ENCODE data around the gene GET3. TPM values are rescaled to one million over a fixed set of nuclear protein-coding genes. Genes with fewer than 3 reads are reported as not detected.
"Not testable (repeated sequence)": the region's sequence is repeated elsewhere in the genome, so short reads cannot be mapped to it uniquely, and the experiment has no call there.

The GET3 gene
- total RNA-seq, 2 donors from 2014 or later = 48.9 to 70.8 TPM

DNA sequence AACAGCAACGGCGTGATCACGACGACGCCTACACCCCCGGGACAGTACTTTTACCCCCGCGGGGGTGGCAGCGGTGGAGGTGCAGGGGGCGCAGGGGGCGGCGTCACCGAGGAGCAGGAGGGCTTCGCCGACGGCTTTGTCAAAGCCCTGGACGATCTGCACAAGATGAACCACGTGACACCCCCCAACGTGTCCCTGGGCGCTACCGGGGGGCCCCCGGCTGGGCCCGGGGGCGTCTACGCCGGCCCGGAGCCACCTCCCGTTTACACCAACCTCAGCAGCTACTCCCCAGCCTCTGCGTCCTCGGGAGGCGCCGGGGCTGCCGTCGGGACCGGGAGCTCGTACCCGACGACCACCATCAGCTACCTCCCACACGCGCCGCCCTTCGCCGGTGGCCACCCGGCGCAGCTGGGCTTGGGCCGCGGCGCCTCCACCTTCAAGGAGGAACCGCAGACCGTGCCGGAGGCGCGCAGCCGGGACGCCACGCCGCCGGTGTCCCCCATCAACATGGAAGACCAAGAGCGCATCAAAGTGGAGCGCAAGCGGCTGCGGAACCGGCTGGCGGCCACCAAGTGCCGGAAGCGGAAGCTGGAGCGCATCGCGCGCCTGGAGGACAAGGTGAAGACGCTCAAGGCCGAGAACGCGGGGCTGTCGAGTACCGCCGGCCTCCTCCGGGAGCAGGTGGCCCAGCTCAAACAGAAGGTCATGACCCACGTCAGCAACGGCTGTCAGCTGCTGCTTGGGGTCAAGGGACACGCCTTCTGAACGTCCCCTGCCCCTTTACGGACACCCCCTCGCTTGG lies 55.0 kb downstream of the GET3 start:
- ATAC-seq (peak in 1 of 2 donors; percentile 0), DNase-seq (ENCODE audit: low spot score) (peak; percentile 85)
- H3K36me3 Mint-ChIP-seq = no peaks in the 10 kb centered on the region
- H3K9me3 Mint-ChIP-seq = no peaks in the 10 kb centered on the region
- no peaks in the 10 kb centered on the region for H3K27me3 Mint-ChIP-seq
- peak overlapping the region; percentile 97 for H3K4me3 Mint-ChIP-seq
- H3K4me1 Mint-ChIP-seq (ENCODE audit: low read depth in 2 of 2) = peaks cover 36 to 40% of the 10 kb centered on the region in 2 donors
- peak overlapping the region; percentile 90 to 98 for H3K27ac Mint-ChIP-seq

DNA sequence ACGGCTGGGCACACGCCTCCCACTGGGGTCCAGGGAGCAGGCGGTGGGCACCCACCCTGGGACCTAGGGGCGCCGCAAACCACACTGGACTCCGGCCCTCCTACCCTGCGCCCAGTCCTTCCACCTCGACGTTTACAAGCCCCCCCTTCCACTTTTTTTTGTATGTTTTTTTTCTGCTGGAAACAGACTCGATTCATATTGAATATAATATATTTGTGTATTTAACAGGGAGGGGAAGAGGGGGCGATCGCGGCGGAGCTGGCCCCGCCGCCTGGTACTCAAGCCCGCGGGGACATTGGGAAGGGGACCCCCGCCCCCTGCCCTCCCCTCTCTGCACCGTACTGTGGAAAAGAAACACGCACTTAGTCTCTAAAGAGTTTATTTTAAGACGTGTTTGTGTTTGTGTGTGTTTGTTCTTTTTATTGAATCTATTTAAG lies 55.6 kb downstream of the GET3 start:
- no peak for ATAC-seq
- no peak for DNase-seq (ENCODE audit: low spot score)

DNA sequence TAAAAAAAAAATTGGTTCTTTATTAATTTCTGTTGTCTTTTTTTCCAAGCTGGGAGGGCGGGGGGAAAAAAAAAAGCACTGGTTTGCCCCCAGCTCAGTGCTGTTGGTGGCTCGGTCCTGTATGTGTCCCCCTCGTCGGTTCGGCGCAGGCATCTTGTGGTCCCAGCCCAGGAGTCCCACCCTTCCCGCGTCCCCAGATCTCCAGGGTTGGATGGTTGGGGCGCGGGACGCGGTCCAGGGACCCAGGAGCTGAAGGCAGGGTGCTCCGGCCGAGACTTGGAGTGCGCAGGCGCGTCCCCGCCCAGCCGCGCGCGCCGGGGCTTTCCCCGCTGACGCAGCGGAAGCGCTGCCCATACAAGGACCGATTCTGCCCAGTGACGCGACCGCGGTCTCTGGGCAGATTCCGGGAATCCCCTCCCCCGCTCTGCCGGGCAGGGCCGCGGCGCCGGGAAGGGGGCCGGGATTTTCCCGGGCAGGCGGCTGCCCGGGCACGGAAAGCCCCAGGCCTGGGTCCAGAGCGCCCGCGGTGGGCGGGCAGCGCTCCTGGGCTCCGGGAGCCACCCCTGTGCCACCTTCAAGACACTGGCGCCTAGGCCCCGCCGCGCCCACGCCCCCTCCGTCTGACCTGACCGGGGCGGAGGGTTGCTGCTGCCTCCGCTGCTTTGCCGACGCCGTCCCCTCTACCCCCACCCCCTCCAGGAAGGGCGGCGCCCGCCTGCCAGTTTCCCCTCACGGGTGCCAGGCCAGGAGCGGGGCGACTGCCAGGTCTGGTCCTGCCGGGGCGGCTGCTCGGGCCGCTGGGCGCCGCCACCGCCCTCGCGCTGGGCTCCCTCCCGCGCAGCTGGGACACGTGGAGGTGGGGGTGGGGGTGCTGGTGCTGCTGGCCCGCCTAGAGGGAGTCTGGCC lies 56.2 kb downstream of the GET3 start:
- ATAC-seq (peak; percentile 61 to 66), DNase-seq (ENCODE audit: low spot score) (peak; percentile 97)
- Mint-ChIP-seq H3K4me3 (peak overlapping the region; percentile 97), H3K36me3 (no peaks in the 10 kb centered on the region), H3K27ac (peak overlapping the region; percentile 90 to 98), H3K27me3 (no peaks in the 10 kb centered on the region), H3K9me3 (no peaks in the 10 kb centered on the region), H3K4me1 (ENCODE audit: low read depth in 2 of 2) (peaks cover 36 to 37% of the 10 kb centered on the region in 2 donors)

More for the DNA sequence above, 55.6 kb downstream of the GET3 start:
- H3K4me1 Mint-ChIP-seq (ENCODE audit: low read depth in 2 of 2) = peaks cover 36 to 40% of the 10 kb centered on the region in 2 donors
- no peaks in the 10 kb centered on the region for H3K27me3 Mint-ChIP-seq
- H3K4me3 Mint-ChIP-seq = peak overlapping the region; percentile 97
- H3K27ac Mint-ChIP-seq = peak overlapping the region; percentile 90 to 98
- H3K9me3 Mint-ChIP-seq = no peaks in the 10 kb centered on the region
- H3K36me3 Mint-ChIP-seq = no peaks in the 10 kb centered on the region

DNA sequence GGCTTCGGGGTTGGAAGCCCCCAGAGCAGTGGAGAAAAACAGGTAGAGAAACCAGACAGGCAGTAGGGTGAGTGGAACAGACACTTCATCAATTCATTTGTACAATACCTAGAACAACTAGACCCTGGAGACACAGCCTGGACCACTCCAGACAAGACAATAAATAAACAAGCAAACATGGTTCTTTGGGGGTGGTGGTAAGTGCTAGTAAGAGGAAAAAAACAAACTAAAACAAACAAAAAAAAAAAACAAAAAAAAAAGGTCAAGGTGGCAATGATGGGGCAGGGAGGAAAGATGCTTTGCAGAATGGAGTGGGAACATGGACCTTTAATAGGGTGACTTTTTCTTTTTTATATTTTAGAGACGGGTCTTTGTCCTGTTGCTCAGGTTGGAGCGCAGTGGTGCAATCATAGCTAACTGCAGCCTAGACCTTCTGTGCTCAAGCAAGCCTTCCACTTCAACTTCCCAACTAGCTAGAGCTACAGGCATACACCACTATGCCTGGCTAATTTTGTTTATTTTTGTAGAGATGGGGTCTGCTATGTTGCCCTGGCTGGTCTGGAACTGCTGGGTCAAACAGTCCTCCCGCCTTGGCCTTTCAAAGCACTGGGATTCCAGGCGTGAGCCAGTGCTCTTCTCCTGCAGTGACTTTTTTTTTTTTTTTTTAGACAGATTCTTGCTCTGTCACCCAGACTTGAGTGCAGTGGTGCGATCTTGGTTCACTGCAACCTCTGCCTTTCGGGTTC lies 57.1 kb downstream of the GET3 start:
- no peaks in the 10 kb centered on the region for H3K36me3 Mint-ChIP-seq

DNA sequence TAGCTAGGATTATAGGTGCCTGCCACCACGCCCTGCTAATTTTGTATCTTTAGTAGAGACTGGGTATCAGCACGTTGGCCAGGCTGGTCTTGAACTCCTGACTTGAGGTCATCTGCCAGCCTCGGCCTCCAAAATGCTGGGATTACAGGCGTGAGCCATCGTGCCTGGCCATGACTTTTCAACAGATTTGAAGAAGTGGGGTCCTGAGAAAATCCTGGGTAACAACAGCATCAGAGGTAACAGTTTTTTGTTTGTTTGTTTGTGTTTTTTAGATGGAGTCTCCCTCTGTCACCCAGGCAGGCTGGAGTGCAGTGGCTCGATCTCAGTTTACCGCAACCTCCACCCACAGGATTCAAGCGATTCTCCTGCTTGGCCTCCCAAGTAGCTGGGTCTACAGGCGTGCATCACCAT lies 57.7 kb downstream of the GET3 start:
- Mint-ChIP-seq H3K27ac (peak overlapping the region; percentile 87 to 90), H3K9me3 (no peaks in the 10 kb centered on the region), H3K4me1 (ENCODE audit: low read depth in 2 of 2) (peaks cover 29 to 30% of the 10 kb centered on the region in 2 donors), H3K4me3 (peak overlapping the region; percentile 79), H3K27me3 (no peaks in the 10 kb centered on the region), H3K36me3 (no peaks in the 10 kb centered on the region)
- DNase-seq (ENCODE audit: low spot score) (no peak), ATAC-seq (no peak)

More for the DNA sequence above, 57.1 kb downstream of the GET3 start:
- H3K27ac Mint-ChIP-seq = peak overlapping the region; percentile 87 to 90
- no peaks in the 10 kb centered on the region for H3K27me3 Mint-ChIP-seq
- peak overlapping the region; percentile 79 for H3K4me3 Mint-ChIP-seq
- DNase-seq (ENCODE audit: low spot score) (no peak), ATAC-seq (no peak)
- peaks cover 29 to 30% of the 10 kb centered on the region in 2 donors for H3K4me1 Mint-ChIP-seq (ENCODE audit: low read depth in 2 of 2)
- no peaks in the 10 kb centered on the region for H3K9me3 Mint-ChIP-seq

DNA sequence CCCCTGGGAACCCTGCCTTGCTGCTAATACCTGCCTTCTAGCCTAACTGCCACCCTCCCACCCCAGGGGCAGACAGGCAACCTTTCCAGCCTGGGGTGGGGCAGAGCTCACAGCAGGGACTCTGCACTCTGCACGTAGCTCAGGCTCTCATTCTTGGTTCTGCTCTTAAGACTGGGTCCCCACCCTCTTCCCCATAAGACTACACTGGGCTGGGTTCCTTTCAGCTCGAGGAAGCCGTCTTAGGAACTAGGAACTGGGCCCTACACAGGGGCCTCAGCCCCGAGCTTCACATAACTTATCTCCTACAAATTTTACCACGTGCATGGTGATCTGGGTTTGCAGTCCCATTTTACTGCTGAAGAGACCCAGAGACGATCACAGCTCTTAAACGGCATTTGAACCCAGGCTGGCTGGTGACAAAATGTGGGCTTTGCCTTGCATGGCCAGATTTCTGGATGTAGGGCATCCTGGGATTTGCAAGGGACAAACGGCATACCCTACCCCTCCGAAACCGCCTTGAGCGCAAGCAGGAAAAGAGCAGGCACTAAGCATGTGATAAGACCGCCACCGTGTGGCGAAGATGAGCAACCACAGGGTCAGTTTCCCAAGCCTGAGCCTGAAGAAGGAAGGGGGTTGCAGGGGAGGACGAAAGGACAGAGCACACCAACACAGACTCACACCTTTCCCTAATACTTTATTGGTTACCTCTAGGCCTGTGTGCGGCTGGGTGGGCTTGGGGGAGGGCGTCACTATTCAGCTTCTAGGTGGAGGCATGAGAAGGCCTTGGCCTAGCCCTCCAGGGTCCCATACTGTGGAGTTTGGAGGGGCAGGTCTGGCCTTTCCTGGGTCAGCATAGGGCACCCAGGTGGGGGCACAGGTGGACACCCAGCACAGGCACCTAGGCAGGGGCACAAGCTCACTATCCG lies 59.1 kb downstream of the GET3 start:
- ATAC-seq (no peak), DNase-seq (ENCODE audit: low spot score) (peak; percentile 79)
- no peaks in the 10 kb centered on the region for H3K9me3 Mint-ChIP-seq
- H3K4me1 Mint-ChIP-seq (ENCODE audit: low read depth in 2 of 2) = peaks cover 18 to 24% of the 10 kb centered on the region in 2 donors
- no peaks in the 10 kb centered on the region for H3K36me3 Mint-ChIP-seq
- peak overlapping the region; percentile 74 for H3K4me3 Mint-ChIP-seq
- H3K27me3 Mint-ChIP-seq = no peaks in the 10 kb centered on the region
- H3K27ac Mint-ChIP-seq = peak overlapping the region; percentile 24 to 68

DNA sequence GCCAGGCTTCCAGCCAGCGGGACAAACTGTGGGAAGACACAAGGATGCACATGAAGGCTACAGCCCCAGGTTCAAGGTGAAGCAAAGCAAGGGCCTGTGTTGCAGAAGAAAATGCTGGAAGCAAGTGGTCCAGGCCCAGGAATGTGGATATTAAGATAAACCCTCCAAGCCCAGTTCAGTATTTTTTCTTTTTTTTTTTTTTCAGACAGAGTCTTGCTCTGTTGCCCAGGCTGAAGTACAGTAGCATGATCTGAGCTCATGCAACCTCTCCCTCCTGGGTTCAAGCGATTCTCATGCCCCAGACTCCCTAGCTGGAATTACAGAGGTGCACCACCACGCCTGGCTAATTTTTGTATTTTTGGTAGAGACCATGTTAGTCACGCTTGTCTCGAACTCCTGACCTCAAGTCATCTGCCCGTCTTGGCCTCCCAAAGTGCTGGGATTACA lies 59.9 kb downstream of the GET3 start:
- peaks cover 19 to 26% of the 10 kb centered on the region in 2 donors for H3K4me1 Mint-ChIP-seq (ENCODE audit: low read depth in 2 of 2)
- DNase-seq (ENCODE audit: low spot score) (no peak), ATAC-seq (no peak)
- H3K4me3 Mint-ChIP-seq = no peak overlapping the region
- H3K27me3 Mint-ChIP-seq = no peaks in the 10 kb centered on the region
- H3K9me3 Mint-ChIP-seq = no peaks in the 10 kb centered on the region
- H3K36me3 Mint-ChIP-seq = no peaks in the 10 kb centered on the region
- no peak overlapping the region for H3K27ac Mint-ChIP-seq

DNA sequence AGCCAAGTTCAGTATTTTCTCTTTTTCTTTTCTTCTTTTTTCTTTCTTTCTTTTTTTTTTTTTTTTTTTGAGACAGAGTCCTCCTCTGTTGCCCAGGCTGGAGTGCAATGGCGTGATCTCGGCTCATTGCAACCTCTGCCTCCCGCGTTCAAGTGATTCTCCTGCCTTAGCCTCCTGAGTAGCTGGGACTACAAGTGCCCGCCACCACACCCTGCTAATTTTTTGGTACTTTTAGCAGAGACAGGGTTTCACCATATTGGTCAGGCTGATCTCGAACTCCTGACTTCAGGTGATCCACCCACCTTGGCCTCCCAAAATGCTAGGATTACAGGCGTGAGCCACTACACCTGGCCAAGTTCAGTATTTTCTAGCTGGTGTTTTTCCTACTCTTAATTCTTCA lies 60.3 kb downstream of the GET3 start:
- not testable (repeated sequence) for H3K36me3 Mint-ChIP-seq; H3K9me3 Mint-ChIP-seq; DNase-seq (ENCODE audit: low spot score); H3K27ac Mint-ChIP-seq; H3K4me3 Mint-ChIP-seq; H3K27me3 Mint-ChIP-seq; ATAC-seq
- H3K4me1 Mint-ChIP-seq (ENCODE audit: low read depth in 2 of 2) = peaks cover 23 to 30% of the 10 kb centered on the region in 2 donors

Other genes with a start within 250 kb of the GET3 start
- gene ZNF564, start 186.0 kb upstream of the GET3 start, total RNA-seq = 10 to 100 TPM; 12.5 to 13.2 TPM
- gene ZNF490, start 126.7 kb upstream of the GET3 start, total RNA-seq = 10 to 100 TPM; 12.5 to 15.6 TPM
- gene ZNF791, start 126.6 kb upstream of the GET3 start, total RNA-seq = 10 to 100 TPM; 28.7 to 29.1 TPM
- 100 to 1,000 TPM; 135 to 199 TPM for gene MAN2B1, start 70.8 kb upstream of the GET3 start, total RNA-seq
- gene WDR83, start 70.7 kb upstream of the GET3 start, total RNA-seq = 10 to 100 TPM; 18.6 to 25.1 TPM
- gene DHPS, start 55.6 kb upstream of the GET3 start, total RNA-seq = 100 to 1,000 TPM; 127 to 148 TPM
- not detected for gene GNG14, start 49.5 kb upstream of the GET3 start, total RNA-seq
- 10 to 100 TPM in 1 of 2 donors, 1 to 10 TPM in 1; 5.6 to 15.4 TPM for gene FBXW9, start 40.9 kb upstream of the GET3 start, total RNA-seq
- 100 to 1,000 TPM in 1 of 2 donors, 10 to 100 TPM in 1; 76.9 to 229 TPM for gene TNPO2, start 13.6 kb upstream of the GET3 start, total RNA-seq
- gene TRIR, start 2.8 kb upstream of the GET3 start, total RNA-seq = 100 to 1,000 TPM; 154 to 196 TPM
- not detected for gene BEST2, start 14.3 kb downstream of the GET3 start, total RNA-seq
- gene HOOK2, start 38.1 kb downstream of the GET3 start, total RNA-seq = 10 to 100 TPM; 19.5 to 20.7 TPM
- 100 to 1,000 TPM; 252 to 329 TPM for gene JUNB, start 54.0 kb downstream of the GET3 start, total RNA-seq
- 100 to 1,000 TPM; 150 to 226 TPM for gene PRDX2, start 64.3 kb downstream of the GET3 start, total RNA-seq
- 10 to 100 TPM in 1 of 2 donors, 1 to 10 TPM in 1; 8.7 to 19.5 TPM for gene THSD8, start 64.6 kb downstream of the GET3 start, total RNA-seq
- 10 to 100 TPM; 20.8 to 63.5 TPM for gene RNASEH2A, start 69.1 kb downstream of the GET3 start, total RNA-seq
- not detected for gene RTBDN, start 97.1 kb downstream of the GET3 start, total RNA-seq
- under 1 TPM in 1 of 2 donors, not detected in 1; 0.31 TPM for gene MAST1, start 101.0 kb downstream of the GET3 start, total RNA-seq
- gene DNASE2, start 144.0 kb downstream of the GET3 start, total RNA-seq = 10 to 100 TPM; 30.3 to 32.7 TPM
- under 1 TPM; 0.52 to 0.89 TPM for gene KLF1, start 149.7 kb downstream of the GET3 start, total RNA-seq
- gene GCDH, start 153.7 kb downstream of the GET3 start, total RNA-seq = 10 to 100 TPM; 41.5 to 77.2 TPM
- 1 to 10 TPM in 1 of 2 donors, under 1 TPM in 1; 0.78 to 1.1 TPM for gene SYCE2, start 181.8 kb downstream of the GET3 start, total RNA-seq
- gene FARSA, start 196.2 kb downstream of the GET3 start, total RNA-seq = 100 to 1,000 TPM; 130 to 196 TPM
- gene CALR, start 201.1 kb downstream of the GET3 start, total RNA-seq = 1,000 to 10,000 TPM; 1,328 to 1,513 TPM
- gene RAD23A, start 208.4 kb downstream of the GET3 start, total RNA-seq = 100 to 1,000 TPM; 112 to 148 TPM
- gene GADD45GIP1, start 219.7 kb downstream of the GET3 start, total RNA-seq = 10 to 100 TPM; 15.9 to 32.3 TPM
- gene DAND5, start 232.1 kb downstream of the GET3 start, total RNA-seq = not detected

Measured in natural killer cell treated with Interleukin-12 subunit alpha and Interleukin-12 subunit beta and Interleukin-15 and Interleukin-18, amount 100 ng/mL, for 72 hours (primary cell).